Activated naive CD4-positive, alpha-beta T cell treated with anti-CD3 and anti-CD28 coated beads, Interleukin-2, amount 50 U/mL, for 72 hours (primary cell): Measurements from ENCODE around the gene OXTR. TPM values are rescaled to one million over a fixed set of nuclear protein-coding genes. Genes with fewer than 3 reads are reported as not detected.
"Not testable (repeated sequence)": the region's sequence is repeated elsewhere in the genome, so short reads cannot be mapped to it uniquely, and the experiment has no call there.

ENCODE experiments used
- ATAC-seq, 2 donors: fragments of 150-1000 bp; cut with Tn5 transposase; 2 replicates each; pipeline ENCODE4 v1.10.0; 2021; ENCODE audit warnings: mild to moderate bottlenecking in 2 of 2, moderate library complexity in 2 of 2
- DNase-seq, 2 donors: peaks; one replicate each; pipeline ENCODE4 v3.0.0; 2021 to 2022; ENCODE audit warnings: low spot score in 2 of 2
- H3K27ac Mint-ChIP-seq, 2 donors: one replicate each; pipeline ENCODE4 v1.8.0; 2022; ENCODE audit warnings: mild to moderate bottlenecking in 2 of 2, mixed read lengths in 2 of 2
- H3K36me3 Mint-ChIP-seq, 2 donors: one replicate each; pipeline ENCODE4 v1.8.0; 2022; ENCODE audit warnings: mixed read lengths in 2 of 2
- H3K9me3 Mint-ChIP-seq, 2 donors: one replicate each; pipeline ENCODE4 v1.8.0; 2022; ENCODE audit warnings: mixed read lengths in 2 of 2
- total RNA-seq, 2 donors: library from RNA; stranded (reverse); gene quantifications; one replicate each; pipeline ENCODE4 v1.2.3, GENCODE V29; 2022

Gene OXTR
- total RNA-seq, 2 donors from 2014 or later = 0.89 to 3.6 TPM

DNA sequence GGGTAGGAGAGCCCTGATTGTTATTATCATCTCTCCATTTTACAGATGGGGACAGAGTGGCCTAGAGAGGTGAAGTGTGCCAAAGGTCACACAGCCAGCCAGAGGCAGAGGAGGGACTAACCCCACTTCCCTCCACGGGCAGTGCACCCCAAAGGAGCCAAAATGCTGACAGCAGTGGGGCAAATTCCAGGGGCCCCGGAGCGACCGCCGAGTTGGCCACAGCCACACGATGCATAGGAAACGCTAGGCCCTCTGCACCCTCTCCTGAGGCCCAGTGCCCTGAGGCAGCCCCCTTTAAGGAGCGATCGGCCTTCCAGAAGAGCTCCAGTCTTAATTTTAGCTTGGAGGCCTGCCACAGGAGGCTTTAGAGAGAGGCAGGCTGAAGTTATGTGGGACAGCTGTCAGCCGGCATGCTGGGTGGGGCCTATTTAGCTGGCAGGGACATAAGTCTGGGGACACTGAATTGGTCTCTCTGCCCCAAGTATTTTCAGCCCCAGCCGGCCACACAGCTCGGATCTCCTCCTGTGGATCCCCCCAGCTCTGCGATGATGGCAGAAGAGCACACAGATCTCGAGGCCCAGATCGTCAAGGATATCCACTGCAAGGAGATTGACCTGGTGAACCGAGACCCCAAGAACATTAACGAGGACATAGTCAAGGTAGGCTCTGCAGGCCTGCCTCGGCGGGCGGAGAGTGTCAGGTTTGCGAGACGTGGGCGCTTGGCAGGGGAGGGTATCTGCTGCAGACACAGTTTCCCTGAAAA, 35.9 kb downstream of the OXTR start, which contains the start of gene CAV3:
TSS of gene CAV3 (plus strand) at position 471 of the 763 bp plus-strand sequence. CDS start at position 546, 75 bp downstream.
- no peaks in the 10 kb centered on the region for H3K36me3 Mint-ChIP-seq
- DNase-seq (no peak), ATAC-seq (no peak)
- no peaks in the 10 kb centered on the region for H3K9me3 Mint-ChIP-seq
- no peak within 1 kb of the TSS for H3K27ac Mint-ChIP-seq

DNA sequence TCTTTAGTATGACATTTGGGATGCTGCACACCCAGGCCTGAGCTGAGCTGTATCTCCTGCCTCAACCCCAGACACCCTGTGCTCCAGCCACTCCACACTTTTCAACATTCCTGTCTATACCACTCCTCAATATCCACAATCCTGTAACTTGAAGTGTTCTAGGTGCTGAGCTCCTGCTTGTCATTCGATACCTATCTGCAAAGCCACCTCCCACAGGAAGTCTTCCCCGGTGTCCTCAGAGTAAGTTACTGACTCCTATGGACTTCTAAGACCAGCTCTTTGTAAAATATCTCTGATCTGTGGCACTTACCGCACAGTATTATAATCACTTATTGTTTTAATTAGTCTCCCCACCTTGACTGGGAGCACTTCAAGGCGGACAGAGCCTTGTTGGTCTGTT, 37.0 kb downstream of the OXTR start:
- Mint-ChIP-seq H3K9me3 (peaks cover 0 to 4% of the 10 kb centered on the region in 2 donors), H3K27ac (no peak overlapping the region), H3K36me3 (no peaks in the 10 kb centered on the region)
- no peak for ATAC-seq
- no peak for DNase-seq

DNA sequence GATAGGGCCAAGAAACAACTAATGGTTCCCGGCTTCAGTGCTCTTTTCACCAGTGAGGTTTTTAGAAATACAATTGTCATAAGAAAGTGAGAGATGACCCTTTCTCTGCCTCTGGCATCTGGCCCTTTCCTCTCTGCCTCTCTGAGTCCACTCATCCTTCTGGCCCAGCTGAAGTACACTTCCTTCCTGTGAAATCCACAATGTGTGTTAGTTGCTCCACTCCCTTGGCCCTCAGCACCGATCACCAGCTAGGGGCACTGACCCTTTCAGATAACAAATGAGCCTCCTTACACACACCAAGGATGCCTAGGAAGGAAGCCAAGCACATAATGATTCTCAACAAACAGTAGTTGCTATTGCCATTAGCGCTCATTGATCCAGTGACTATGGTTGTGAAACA, 38.8 kb downstream of the OXTR start:
- peaks cover 0 to 6% of the 10 kb centered on the region in 2 donors for H3K36me3 Mint-ChIP-seq
- no peak for DNase-seq
- H3K9me3 Mint-ChIP-seq = peaks cover 4 to 12% of the 10 kb centered on the region in 2 donors
- no peak for ATAC-seq
- H3K27ac Mint-ChIP-seq = no peak overlapping the region

DNA sequence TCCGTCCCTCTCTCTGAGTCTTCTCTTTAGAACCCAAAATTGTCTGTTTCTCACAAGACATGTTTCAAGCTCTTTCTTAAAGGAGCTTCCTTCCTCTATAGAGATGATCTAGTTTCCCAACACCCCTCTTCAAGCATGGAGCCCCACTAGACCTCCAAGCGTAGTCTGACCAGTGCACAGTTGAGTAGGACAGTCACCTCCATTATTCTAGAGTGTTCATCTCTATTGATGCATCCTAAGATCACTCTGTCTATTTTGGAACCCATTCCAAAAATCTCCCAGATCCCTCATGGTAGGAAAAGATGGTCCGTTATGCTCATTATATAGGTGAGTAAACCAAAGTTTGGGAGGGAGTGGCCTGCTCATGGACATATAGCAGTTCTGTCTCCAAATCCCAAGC, 39.9 kb downstream of the OXTR start:
- H3K27ac Mint-ChIP-seq = no peak overlapping the region
- no peak for DNase-seq

DNA sequence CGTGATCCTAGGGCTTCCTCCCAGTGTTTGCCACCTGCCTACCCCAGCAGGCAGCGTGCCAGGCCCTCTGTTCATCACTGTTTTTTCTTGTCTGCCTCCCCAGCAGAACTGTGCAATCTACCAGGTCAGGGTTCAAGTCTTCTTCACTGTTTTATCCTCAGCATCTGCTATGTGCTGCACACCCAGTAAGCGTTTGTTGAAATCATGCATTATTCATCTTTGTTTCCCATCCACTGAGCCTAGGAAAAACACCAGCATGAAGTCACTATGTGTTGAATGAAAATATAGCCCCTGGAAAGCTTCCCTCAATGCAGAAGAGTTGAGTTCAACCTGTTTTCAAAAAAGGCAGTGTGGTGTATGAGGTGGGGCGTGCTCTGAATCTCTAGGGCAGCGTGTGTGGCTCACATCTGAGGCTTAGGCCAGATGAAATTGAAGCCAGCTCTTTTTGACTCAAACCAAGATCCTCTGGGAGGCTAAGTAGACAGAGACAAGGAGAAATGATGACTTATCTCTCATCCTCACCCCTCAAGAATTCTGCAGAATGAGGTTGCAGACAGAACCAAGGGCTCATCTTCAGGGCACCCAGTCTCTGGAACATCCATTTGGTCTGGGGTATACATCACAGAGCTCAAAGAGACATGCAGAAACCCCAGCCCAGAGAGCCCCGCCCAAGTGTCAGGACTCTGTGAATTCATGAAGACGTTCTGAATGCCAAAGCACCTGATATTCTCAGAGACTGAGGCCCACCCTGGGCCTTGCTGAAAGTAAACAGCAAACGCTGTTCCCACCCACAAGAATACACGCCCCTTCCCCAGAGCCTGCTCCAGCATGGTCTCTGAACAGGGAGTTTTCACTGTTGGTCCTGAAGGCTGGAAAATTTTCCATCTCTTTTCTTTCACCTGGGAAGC, 41.6 kb downstream of the OXTR start:
- DNase-seq (no peak), ATAC-seq (no peak)
- H3K9me3 Mint-ChIP-seq = peaks cover 7 to 13% of the 10 kb centered on the region in 2 donors
- peaks cover 0 to 6% of the 10 kb centered on the region in 2 donors for H3K36me3 Mint-ChIP-seq
- H3K27ac Mint-ChIP-seq = no peak overlapping the region

More for the DNA sequence above, 39.9 kb downstream of the OXTR start:
- peaks cover 0 to 6% of the 10 kb centered on the region in 2 donors for H3K36me3 Mint-ChIP-seq
- H3K9me3 Mint-ChIP-seq = peaks cover 4 to 13% of the 10 kb centered on the region in 2 donors
- ATAC-seq = no peak

DNA sequence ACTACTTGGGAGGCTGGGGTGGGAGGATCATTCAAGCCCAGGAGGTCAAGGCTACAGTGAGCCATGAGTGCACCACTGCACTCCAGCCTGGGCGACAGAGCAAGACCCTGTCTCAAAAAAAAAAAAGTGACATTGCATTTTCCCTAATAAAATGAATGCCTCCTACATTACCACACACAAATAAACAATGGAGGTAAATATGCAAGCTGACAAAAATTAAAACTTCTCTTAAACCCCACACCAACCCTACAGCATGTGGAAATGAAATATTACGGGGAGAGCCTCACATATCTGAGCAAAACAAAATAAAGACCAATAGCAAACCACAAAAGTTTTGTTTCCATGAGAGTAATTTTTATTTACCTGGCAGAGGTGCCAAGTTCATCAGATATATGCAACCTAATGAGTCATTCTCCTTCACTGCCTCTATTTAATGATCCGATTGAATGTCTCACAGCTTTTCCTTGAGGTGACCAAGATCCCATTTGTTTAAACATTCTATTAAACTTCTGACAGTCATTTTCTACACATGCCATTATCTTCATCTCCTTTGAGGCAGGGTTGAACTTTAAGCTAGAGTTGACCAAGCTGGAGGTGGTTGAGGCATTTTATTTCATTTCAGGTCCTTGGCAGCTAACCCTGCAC, 45.2 kb downstream of the OXTR start:
- H3K36me3 Mint-ChIP-seq = peaks cover 0 to 6% of the 10 kb centered on the region in 2 donors
- DNase-seq (no peak), ATAC-seq (no peak)
- H3K9me3 Mint-ChIP-seq = peaks cover 11 to 13% of the 10 kb centered on the region in 2 donors
- H3K27ac Mint-ChIP-seq = no peak overlapping the region

DNA sequence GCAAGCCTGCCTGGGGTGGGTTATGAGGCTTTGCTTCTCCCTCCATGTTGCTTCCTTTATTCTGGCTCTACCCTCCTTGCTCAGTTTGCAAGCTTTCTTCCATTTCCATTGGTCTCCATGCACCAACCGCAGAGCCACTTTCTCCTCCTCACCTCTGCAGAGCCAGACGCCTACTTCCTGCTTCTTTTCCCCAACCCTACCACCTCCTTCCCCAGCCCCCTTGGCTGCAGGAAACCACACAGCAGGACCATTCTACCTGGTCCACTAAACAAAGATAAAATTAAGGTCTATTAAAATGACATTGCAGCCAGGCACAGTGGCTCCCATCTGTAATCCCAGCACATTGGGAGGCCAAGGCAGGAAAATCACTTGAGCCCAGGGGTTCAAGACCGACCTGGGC, 45.8 kb downstream of the OXTR start:
- Mint-ChIP-seq H3K27ac (no peak overlapping the region), H3K36me3 (peaks cover 0 to 6% of the 10 kb centered on the region in 2 donors), H3K9me3 (peaks cover 11 to 13% of the 10 kb centered on the region in 2 donors)
- ATAC-seq (no peak), DNase-seq (no peak)

DNA sequence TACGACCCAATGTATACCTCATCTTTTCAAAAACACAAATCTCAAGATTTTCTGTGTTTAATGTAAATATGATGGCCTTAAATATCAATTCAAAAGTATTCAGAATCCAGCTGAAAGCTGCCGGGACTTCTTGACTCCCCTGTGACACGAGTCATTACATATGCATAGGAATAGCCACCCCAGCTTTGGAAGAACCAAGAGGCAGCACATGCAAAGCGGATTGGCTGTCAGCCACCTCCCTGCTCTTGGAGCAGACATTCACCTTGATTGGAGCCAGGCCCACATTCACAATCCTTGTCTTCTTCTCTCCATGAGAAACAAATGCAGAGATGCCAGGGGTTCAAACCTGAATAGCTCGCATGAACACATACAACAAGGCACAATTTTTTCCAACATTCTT, 46.6 kb downstream of the OXTR start:
- peaks cover 0 to 6% of the 10 kb centered on the region in 2 donors for H3K36me3 Mint-ChIP-seq

DNA sequence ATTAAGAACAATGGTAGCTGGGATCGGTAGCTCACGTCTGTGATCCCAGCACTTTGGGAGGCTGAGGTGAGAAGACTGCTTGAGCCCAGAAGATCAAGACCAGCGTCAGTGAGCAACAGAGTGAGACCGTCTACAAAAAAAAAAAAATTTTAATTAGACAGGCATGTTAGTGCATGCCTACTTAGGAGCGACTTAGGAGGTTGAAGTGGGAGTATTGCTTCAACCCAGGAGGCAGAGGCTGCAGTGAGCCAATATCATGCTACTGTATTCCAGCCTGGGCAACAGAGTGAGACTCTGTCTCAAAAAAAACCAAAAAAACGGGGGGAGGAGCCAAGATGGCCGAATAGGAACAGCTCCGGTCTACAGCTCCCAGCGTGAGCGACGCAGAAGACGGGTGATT, 53.7 kb downstream of the OXTR start:
- DNase-seq, H3K9me3 Mint-ChIP-seq, H3K36me3 Mint-ChIP-seq, H3K27ac Mint-ChIP-seq, ATAC-seq: not testable (repeated sequence)

More for the DNA sequence above, 46.6 kb downstream of the OXTR start:
- peaks cover 11 to 13% of the 10 kb centered on the region in 2 donors for H3K9me3 Mint-ChIP-seq
- no peak for ATAC-seq
- H3K27ac Mint-ChIP-seq = no peak overlapping the region
- DNase-seq = no peak

DNA sequence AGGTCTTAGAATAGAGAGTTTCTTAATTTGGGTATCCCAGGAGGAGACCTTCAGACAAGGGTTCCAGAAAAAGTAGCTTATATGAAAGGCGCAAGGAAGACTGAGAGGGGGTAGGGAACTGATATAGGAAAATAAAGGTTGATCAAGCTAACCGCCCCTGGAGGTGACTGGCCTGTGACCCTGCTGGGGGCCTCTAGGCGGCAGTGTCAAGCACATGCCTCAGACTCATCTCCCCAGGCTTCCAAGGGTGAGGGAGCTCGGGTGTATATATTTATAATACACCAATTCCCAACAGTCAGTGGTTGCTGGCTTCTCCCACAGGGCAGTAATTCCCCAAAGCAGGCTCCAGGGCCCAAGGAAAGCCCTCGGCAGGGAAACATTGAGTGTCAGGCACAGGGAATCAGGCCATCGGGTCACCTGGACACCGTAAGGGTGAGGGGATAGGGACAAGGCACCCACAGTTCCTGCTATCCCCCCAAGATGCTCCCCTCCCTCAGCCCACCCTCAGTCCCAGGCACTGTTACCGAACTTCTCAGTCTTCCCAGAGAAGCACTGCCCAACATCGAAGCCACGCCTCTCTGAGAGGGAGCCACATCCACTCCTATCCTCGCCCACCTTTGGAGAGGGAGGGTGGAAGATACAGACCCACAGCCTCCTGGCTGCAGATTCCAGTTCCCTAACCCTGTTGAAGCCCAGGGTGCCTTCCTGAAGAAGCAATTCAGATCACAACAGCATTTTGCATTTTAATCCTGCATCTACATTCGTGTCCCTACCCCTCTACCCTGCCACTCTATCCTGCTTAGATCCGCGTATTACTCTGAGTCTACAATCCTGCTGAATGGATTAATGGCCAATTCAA, 55.3 kb downstream of the OXTR start:
- no peak for DNase-seq
- no peak overlapping the region for H3K27ac Mint-ChIP-seq
- no peak for ATAC-seq
- H3K9me3 Mint-ChIP-seq = peaks cover 0 to 5% of the 10 kb centered on the region in 2 donors
- H3K36me3 Mint-ChIP-seq = peaks cover 0 to 7% of the 10 kb centered on the region in 2 donors

DNA sequence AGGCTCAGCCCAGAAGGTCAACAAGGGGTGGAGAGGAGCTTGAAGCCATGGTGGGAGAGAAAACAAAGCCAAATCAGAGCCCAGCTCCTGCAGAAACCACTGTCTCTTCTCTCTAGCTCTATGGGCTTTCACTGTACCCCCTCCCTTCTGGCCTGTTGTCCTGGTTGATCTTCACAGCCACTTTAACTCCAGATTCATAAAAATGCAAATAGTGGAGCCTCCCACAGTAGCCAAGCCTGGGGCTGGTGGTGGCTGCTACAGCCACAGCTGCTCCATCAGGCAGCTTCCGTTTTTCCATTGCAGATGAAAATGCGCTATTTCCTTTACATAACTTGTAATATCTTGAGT, 56.5 kb downstream of the OXTR start:
- H3K9me3 Mint-ChIP-seq = peaks cover 0 to 5% of the 10 kb centered on the region in 2 donors
- peaks cover 0 to 7% of the 10 kb centered on the region in 2 donors for H3K36me3 Mint-ChIP-seq
- no peak for DNase-seq
- no peak overlapping the region for H3K27ac Mint-ChIP-seq
- ATAC-seq = no peak

DNA sequence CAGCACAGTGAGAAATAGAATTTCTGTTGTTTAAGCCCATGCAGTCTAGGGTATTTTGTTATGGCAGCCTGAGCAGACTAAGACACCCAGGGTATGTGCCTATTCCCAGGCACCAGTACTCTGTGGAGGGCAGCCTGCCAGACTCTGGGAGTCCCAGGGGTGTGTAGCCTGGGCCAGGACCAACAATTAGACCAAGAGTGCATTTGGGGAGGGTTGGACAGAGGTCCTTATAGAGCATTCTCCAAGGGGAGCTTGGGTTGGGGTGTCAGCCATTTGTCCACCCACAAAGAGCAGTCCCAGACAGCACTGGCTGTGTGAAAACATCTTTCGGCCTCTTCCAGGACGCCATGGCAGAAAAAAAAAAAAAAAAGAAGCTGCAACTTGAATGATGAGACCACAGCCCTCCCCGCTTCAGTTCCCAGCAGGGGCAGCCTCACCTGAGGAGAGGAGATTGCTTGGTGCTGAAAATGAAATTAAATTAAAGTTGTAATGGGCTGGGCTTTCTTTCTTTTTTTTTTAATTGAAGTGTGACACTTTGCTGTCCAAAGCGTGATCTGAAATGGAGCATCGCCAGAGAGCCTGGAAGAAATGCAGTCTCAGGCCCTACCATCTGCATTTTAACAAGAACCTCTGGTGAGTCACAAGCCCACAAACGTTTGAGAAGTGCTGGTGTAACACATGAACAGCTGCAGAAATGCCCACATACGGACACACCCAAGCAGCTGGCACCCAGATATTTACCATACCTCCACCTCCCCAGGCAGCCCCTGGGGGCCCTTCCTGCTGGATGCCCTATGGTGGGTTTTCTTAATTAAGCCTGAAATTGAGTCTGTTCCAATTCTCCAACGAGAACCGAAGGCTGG, 57.1 kb downstream of the OXTR start:
- Mint-ChIP-seq H3K27ac (no peak overlapping the region), H3K9me3 (peaks cover 0 to 5% of the 10 kb centered on the region in 2 donors), H3K36me3 (peaks cover 0 to 7% of the 10 kb centered on the region in 2 donors)
- DNase-seq (no peak), ATAC-seq (no peak)

DNA sequence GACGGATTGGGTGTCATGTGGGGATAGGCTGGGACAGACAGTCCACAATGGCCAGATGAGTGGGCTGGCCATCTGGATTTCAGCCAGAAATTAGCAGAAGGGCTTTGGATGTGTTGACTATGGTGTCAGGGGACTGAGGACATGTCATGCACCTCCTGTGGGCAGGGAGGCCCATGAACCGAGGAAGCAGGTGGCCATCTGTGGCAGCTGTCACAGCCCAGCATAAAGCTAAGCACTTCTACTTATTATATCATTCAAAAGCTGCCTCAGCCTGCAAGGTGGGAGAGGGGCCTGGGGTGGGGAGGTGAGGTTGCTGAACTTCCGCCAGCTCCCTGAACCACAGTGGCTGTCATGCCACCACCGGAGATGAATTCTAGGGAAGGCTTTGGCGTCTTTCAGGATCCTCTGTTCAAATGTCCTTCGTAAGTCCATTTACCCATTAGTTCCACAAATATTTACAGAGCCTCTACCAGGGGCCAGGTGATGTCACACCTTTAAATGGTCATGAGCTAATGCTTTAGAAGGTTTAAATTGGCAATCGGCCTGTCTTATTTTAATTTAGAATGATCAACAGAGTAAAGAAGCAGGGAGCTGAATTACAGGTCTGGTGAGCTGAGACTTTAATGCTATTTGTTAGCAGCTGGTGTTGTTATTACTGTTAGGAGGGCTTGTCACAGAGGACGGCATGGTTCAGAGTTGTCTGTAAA, 59.5 kb downstream of the OXTR start:
- H3K27ac Mint-ChIP-seq = no peak overlapping the region
- H3K36me3 Mint-ChIP-seq = no peaks in the 10 kb centered on the region
- DNase-seq = no peak
- no peaks in the 10 kb centered on the region for H3K9me3 Mint-ChIP-seq
- no peak for ATAC-seq

DNA sequence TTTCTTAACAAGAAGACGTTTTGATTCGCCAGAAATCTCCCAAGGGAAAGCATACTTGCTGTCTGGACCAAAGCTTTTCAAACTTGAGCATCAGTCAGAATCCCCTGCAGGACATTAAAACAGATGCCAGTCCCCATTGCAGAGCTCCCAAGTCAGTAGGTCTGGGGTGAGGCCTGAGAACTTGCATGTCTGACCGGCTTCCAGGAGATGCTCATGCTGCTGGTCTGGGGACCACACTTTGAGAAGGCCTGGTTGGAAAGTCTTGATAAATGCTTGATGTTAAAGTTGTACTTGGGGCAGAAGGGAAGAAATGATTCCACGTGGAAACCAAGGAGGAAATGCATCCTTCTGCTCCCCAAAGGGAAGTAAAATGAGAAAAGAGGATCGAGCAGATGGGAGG, 60.1 kb downstream of the OXTR start:
- ATAC-seq = no peak
- DNase-seq = no peak
- no peak overlapping the region for H3K27ac Mint-ChIP-seq
- H3K9me3 Mint-ChIP-seq = no peaks in the 10 kb centered on the region
- H3K36me3 Mint-ChIP-seq = no peaks in the 10 kb centered on the region

DNA sequence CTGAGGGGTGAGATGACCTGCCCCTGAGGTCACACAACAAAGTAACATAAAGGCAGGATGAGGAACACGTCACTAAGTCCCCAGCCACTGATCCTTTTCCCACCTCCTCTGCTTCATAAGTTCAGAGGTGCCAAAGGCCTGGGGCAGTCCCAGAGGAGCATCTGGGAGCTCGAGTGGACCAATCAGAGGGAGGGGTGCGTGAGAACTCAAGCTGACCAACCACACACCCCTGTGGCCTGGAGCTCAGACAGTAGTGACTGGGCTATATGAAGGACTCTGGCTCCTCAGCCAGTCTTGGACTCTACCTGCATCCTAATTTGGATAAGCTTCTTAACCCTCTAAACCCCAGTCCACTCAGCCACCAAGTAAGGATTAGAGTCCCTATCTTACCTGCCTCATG, 63.8 kb downstream of the OXTR start:
- Mint-ChIP-seq H3K36me3 (no peaks in the 10 kb centered on the region), H3K27ac (no peak overlapping the region), H3K9me3 (peaks cover 0 to 8% of the 10 kb centered on the region in 2 donors)
- DNase-seq (no peak), ATAC-seq (no peak)
